NCI-H82 treated with DMSO at 0.1 percent for 48 hours (cell line): ENCODE results near the gene CD8B.

Source experiments
- DNase-seq: peaks from one replicate; lab custom pipeline; 2025; ENCODE audit not compliant: unreplicated experiment; lab: John Stamatoyannopoulos, UW

Gene CD8B

DNA sequence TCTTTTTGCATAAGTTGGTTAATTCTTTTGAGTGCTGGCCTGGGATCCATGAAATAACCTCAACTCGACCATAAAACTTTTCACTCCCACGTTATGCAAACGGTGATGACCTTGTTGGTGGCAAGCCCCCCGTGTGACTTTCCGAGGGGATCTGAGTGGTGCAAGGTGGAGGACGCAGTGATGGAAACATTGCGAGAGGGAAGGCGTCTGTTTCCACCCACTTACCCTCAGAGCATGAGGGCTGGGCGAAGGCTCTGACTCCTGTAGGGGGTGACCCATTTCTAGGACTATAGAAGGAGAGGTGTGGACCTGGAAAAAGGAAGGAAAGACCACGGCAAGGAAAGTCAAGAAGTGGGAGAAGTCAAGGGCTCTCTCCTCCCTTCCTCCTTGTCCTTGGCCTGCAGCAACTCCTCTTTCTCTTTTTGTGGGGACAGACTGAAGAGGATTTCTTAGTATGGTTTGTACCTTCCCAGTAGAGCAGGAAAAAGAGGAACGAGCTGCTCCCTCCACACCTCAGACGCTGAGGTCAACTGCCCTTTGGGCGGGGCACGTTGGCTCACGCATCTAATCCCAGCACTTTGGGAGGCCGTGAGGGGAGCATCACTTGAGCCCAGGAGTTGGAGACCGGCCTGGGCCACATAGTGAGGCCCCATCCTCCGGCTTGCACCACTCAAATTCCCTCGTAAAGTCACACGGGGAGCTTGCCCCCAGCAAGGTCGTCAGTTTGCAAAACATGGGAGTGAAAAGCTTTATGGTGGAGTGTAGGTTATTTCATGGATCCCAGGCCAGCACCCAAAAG lies 55.4 kb downstream of the CD8B start:
- DNase-seq = no peak

DNA sequence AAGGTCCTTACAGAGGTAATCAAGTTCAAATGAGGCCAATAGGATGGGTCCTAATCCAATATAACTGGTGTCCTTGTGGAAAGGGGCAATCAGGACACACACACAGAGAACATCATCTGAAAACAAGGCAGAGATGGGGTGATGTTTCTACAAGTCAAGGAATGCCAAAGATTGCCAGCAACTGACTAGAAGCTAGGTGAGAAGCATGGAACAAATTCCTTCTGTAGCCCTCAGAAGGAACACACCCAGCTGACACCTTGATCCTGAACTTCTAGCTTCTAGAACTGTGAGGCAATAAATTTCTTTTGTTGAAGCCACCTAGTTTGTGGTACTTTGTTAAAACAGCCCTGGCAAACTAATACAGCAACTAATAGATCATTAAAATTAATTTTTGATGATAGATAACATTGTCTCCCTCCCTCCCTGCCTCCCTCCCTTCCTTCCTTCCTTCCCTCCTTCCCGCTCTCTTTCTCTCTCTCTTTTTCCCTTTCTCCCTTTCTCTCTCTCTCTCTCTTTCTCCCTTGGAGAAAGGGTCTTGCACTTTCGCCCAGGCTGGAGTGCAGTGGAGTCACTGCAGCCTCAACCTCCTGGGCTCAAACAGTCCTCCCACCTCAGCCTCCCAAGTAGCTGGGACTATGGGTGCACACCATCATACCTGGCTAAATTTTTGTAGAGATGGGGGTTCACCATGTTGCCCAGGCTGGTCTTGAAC lies 60.7 kb downstream of the CD8B start:
- DNase-seq = no peak

DNA sequence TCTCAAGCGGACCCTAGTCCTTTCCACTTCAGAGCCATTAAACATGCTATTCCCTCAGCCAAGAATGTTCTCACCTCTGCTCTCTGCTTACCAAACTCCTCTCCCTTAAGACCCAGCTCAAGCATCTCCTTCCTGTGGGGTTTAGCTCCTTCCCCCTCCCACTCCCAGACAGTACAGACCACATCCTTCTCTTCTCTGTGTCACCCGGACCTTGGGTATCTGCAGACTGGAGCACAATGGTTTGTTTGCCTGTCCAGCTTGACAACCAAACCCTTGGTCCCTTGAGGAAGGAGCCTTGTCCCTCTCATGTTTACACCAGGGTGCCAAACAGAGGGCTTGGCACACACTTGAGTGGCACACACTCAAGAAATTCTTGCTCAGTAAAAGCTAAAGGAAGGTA lies 66.8 kb downstream of the CD8B start:
- DNase-seq = no peak

DNA sequence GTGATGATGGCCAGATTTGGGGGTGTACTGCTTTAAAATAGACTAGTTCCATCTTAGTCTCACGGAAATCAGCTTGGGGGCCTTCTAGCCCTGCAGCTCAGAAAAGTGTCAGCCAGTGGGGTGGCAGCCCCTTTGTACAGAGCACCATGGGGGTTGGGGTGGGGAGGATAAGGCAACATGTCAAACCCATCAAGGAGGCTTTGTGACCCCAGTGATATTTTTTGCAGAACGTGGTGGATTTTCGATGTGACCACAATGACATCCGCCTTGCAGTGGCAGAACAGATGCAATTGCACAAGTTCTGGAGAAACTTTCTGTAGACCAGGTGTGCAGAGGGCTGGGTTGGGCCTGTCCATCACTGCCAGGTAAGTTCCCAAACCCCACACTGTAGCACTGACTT lies 67.9 kb downstream of the CD8B start:
- no peak for DNase-seq

DNA sequence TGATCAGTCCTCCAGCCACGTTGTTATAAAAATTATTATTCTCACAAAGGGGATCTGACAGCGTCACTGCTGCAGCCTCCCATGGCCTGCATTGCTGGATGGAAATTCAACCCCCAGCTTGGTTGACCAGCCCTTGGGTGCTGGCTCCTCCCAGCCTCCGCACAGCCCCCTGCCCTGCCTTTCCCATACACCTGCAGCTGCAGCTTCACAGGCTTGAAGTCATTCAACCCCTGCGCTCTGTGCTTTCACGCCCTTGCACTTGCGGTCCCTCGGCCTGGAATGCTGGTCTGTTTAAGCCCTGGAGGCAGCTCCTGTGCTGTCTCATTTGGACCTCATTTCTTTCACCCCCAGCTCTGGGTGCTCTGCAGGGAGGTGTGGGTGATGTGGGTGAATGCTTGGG lies 70.1 kb downstream of the CD8B start:
- DNase-seq = no peak

DNA sequence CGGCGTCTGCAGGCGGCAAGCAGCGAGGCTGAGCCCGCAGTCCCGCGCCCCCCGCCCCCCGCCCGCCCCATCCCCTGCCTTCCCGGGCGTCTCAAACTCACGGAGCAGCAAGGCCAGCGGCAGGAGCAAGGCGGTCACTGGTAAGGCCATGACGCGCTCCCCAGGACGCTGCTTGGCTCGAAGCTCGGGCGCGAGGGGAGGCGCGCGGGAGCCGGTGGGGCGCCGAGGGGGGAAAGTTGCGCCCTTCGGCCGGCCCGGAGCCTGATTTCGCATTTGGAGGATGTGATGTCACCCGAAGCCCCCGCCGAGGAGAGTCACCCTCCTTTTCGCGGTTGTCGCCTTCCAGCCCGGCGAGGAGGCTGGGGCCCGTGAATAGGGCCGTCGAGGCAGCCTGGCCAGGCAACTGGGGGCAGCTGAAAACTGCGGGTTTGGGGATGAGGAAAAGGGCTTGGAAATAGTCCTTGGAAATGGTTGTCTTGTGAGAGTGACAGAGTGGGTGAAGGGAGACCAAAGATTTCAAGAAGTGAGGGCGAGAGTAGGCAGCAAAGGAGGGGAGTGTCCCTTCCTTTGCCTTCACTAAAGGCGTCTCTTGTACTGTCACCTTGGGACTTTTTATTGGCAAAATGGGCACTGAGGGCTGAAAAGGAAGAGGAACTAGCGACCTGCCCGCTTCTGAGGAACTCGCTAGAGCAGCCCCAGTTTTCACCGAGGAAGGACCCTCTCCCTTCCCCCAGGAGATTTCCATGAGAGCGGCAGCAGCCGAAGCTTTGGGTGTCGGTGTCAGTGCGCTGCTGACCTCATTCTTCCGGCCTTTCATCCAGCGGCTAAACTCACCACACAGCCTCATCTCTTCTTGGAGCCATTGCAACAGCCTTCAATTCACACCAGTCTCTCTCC lies 70.8 kb downstream of the CD8B start, which contains the start of gene CD8A:
Gene CD8A, minus strand, starts transcription at position 238 of the 897 bp plus-strand sequence. Its CDS starts 88 bp downstream, at position 150.
- DNase-seq = no peak

DNA sequence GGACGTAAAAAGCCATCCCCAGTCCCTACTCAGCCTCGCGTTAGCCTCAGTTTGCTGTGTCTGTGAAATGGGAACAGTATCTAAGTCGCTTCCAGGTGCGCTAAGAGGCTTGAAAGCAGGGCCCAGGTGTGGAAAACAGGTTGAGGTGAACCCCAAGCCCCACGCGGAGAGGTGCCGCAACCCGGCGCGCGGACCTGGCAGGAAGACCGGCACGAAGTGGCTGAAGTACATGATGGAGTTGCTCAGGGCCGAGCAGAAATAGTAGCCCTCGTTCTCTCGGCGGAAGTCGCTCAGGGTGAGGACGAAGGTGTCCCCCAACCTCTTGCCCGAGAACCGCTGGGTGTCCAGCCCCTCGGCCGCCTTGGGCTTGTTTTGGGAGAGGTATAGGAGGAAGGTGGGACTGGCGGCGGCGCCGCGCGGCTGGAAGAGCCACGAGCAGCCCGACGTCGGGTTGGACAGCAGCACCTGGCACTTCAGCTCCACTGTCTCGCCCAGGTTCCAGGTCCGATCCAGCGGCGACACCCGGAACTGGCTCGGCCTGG lies 71.5 kb downstream of the CD8B start:
- no peak for DNase-seq

DNA sequence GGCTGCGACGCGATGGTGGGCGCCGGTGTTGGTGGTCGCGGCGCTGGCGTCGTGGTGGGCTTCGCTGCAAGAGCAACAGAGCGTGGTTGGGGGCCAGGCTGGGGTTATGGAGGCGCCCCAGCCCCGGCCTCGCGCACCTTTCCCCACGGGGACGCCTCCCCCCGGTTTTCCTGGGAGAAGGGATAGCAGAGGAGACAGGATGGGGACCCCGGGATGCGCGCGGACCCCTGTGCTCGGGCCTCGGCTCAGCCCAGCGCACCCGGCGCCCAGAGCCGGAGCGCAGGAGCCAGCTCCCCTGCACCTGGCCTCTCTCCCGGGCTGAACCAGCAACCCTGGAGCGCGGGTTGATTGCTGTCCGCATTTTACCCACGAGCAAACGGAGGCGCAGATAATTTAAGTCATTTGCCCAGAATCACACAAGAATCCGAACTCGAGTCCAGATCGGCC lies 72.0 kb downstream of the CD8B start:
- no peak for DNase-seq

DNA sequence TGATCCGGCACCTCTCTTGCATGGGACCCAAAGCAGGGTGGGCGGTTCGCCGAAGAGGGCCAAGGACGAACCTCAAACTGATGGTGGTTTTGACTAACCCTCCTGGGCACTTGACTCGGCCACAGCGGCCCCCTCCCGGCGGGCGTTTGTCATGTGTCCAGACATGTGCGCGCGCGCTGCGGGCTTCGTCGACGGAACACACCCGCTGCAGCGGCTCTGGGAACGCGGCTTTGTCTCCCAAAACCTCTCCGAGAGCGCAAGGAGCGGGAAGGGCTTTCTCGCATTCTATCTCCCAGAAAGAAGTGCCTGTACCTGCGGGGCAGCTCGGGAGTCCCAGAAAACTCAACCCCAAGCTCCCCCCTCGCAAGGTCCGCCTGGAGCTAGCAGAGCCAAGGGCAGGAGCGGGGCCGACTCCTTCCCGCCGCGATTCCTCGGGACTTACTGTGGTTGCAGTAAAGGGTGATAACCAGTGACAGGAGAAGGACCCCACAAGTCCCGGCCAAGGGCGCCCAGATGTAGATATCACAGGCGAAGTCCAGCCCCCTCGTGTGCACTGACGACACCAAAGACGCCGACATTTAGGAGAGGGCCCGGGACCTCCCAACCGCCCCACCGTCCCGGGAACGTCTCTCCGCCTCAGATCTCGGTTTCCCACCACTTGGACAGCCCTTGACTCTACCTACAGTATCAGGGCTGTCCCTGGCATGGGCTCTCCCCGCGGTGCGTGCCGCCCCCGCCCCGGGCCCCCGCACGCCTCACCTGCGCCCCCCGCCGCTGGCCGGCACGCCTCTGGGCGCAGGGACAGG lies 72.6 kb downstream of the CD8B start:
- DNase-seq = no peak

DNA sequence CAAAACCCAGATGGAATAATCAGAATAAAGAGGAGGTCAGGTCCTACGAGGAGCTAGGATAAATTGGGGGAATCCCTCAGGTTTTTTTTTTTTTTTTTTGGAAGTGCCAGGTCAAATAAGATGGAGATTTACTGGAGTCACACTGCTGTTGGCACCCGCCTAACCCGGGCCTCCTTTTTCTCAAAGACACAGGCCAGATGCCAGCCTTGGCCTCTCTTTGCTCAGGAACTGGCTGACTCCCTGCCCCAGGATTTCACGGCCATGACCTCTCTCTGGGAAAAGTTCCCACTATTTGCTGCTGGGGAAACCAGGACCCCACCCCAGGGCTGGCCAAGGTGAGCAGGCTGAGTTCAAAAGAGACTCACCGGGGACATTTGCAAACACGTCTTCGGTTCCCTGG lies 73.5 kb downstream of the CD8B start:
- no peak for DNase-seq

DNA sequence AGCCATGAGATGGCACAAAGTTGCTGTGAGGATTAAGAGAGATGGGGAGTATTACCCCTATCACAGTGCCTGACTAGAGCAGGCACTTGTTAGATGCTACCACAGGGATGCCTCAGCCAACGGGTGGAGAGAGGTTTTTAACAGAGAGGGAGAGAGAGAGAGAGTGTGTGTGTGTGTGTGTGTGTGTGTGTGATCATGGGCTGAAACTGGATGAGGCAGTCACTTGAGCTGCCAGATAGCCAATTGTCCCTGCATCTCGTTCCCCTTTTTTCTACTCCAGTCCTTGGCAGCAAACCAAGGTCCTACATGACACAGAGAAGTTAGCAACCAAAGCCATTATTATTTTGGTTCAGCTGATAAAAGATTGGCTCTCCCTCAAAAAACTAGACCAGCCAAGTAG lies 74.0 kb downstream of the CD8B start:
- DNase-seq = no peak

DNA sequence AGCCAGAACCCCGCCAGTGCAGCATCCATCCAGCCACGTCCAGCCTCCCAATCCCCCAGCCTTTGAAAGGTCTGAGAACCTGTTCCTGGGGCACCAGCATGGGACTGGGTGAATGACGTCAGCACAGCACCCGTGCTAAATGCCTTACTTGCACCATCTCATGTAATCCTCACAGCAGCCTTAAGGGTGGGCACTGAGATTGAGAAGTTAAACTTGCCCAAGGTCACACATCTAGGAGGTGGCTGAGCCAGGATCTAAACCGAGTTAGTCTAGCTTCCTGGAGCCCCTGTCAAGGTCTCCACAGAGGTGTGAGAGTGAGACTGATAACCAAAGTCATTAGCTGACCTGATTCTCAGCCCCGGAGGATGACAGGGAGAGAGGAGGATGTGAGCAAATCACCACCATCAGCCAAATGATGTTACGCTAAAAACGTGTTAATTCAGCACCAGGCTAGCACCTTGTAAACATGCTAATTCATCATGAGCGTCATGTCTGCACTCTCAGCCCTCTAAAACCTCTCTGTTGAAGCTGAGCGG lies 75.6 kb downstream of the CD8B start:
- no peak for DNase-seq

DNA sequence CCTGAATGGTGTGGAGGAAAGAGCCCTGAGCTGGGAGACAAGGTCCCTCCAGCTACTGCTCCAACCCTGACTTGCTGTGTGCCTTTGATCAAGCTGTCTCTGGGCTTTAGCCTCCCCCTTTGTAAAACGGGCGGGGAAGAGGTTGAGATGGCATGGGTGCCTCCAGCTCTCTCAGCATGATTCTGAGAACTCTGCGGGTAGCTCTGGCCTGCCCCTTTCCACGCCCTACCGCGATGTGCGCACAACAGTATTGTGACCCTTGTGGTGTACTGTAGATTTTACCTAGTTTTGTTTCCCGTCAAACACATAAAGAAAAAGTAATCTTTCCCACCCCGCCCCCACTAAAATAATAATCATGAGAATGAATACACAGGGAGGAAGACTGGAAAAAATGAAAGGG lies 76.2 kb downstream of the CD8B start:
- DNase-seq = no peak

DNA sequence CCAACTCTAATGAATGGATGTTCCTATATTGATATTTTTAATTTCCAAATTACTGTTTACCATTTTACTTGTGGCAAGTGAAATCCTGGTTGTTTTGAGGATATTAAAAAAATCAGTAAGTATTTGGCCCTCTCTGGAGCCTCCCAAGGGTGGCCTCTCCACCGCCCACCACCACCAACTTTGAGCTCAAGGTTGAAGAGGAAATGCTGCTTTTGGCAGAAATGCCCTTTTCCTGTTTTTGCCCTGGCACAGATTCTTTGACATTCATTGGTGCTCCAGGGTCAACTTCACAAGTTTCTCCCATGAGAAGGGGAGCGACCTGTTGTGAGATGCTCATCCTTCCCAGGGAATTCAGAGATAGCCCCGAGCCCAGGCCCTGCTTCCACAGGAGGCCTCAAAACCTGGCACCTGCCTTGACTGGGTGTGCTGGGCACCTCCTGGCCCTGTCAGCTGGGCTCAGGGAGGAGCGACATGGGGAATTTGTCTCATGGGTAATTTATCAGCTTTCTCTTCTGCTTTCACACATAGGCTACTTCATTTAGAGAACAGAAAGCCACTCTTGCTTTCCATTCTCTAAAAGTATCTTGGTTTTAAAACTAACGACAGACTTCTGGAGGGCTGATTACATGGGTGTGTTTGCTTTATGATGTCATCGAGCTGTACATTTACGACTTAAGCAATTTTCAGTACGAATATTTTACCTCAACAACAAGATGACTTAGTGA lies 77.9 kb downstream of the CD8B start:
- DNase-seq = no peak

DNA sequence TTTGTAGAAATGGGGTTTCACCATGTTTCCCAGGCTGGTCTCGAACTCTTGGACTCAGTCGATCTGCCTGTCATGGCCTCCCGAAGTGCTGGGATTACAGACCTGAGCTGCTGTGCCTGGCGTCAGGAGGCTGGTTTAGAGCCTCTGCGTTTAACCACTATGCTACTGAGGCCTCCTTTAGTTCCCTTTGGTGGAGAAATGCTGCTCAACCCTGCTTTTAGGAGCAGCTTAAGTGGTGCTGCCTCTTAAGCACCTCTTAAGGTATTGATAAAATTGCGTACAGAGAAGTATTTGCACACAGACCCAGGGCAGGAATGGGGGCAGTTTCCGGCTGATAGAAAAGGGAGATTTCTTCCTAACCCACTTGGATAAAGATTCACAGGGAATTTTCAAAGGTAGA lies 78.9 kb downstream of the CD8B start:
- DNase-seq = no peak

DNA sequence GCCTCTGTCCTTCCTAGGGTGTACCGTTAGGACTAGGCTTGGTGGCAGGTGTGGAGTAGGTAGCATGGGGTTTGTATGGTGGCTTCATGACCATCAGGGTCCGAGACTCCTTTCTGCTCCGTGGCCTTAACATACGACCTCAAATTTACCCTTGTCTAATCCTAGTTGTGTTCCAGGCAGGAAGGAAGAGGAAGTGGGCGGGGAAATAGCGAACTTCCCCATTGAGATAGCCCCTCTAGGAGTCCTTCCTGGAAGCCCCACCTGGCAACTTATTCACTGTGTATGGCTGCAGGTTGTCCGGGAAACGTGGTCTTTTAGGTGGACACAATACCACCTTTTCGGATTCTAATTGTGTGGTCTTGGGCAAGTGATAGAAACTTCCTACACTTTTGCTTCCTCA lies 80.3 kb downstream of the CD8B start:
- no peak for DNase-seq

DNA sequence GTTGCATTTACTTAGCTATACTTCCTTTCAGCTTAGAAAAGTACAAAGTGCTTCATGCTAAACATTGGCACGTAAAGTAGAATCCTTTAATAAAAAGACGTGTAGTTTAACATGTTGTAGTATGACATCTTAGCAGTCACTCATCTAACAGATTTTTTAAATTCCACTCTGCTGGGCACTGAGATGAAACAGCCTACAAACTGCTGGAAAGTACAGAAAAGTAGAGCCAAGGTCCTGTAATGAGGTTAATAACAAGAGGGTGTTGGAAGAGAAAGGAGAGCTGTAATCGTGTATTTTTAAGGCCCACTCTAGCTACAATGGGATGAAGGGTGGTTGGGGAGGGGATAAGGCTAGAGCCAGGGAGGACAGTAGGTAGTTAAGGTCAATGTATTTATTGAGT lies 81.7 kb downstream of the CD8B start:
- DNase-seq = no peak

DNA sequence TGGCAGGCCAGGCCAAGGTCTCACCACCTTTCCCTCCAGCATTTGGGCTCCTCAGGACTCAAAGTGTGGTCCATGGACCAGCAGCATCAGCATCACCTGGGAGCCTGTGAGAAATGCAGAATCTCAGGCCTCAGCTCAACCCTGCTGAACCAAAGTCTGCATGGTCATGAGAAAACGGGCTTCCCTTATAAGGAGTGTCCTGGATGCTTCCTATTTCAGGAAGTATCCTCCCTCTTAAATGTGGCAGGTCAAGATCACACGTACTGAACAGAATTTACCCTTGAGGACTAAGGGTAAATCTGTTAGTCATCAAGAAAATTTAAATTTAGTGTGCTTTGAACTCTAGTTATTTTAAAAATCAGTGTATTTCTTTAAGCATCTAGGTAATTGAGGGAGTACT lies 82.7 kb downstream of the CD8B start:
- no peak for DNase-seq

DNA sequence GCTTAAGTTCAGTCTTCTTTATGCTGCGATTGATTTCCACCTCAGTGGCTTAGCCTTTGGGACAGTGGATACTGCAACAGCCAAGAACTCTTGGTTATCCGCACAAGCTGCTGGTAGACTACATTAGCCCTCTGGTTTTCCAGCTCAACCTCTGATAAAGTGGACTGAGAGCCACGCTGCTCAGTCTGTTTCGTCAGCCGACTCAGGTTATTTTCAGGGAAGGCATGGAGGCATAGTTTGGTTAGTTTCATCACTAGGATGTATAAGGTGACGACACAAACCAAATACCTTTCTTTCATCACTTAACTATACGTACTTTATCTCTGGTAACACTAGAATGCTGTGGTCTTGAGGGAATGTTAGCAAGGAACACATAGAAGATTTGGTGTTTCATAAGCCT lies 85.2 kb downstream of the CD8B start:
- no peak for DNase-seq
